Renal pelvis (tissue), 4 donors: ENCODE data around the gene KRTAP10-4. TPM values are rescaled to one million over a fixed set of nuclear protein-coding genes. Genes with fewer than 3 reads are reported as not detected.
"Not testable (repeated sequence)": the region's sequence is repeated elsewhere in the genome, so short reads cannot be mapped to it uniquely, and the experiment has no call there.

ENCODE experiments used
- DNase-seq: peaks from one replicate; pipeline ENCODE4 v3.0.0-alpha.2; 2013
- polyA plus RNA-seq, 3 donors: library from polyadenylated mRNA; unstranded; fragments of 120-200 nt; gene quantifications; one replicate each; pipeline ENCODE4 v1.2.1, GENCODE V29; 2013; ENCODE audit not compliant: insufficient read length in 3 of 3

KRTAP10-4 gene
- polyA plus RNA-seq, 3 donors, result not detected

- DNase-seq, result no peak
Measured at GRCh38 chr21:44533891-44534627, 39.5 kb upstream of the KRTAP10-4 start.

- DNase-seq, result no peak
Measured at GRCh38 chr21:44534688-44535087, 38.8 kb upstream of the KRTAP10-4 start.

GRCh38 chr21:44535963-44536362 is 37.6 kb upstream of the KRTAP10-4 start:
- no peak for DNase-seq

GRCh38 chr21:44537930-44538911 is 35.3 kb upstream of the KRTAP10-4 start:
- DNase-seq, result no peak

- DNase-seq, result no peak
Measured at GRCh38 chr21:44539046-44539445, 34.5 kb upstream of the KRTAP10-4 start.

GRCh38 chr21:44539991-44540666 is 33.4 kb upstream of the KRTAP10-4 start, which contains the start of gene KRTAP10-1:
Gene KRTAP10-1 (minus strand): TSS chr21:44540195. CDS start chr21:44540150, 45 bp downstream.
- no peak for DNase-seq

- no peak for DNase-seq
Measured at GRCh38 chr21:44540741-44541288, 32.7 kb upstream of the KRTAP10-4 start.

- no peak for DNase-seq
Measured at GRCh38 chr21:44542716-44543115, 30.8 kb upstream of the KRTAP10-4 start.

- no peak for DNase-seq
Measured at GRCh38 chr21:44544566-44544965, 29.0 kb upstream of the KRTAP10-4 start.

GRCh38 chr21:44547656-44548331 is 25.7 kb upstream of the KRTAP10-4 start:
- DNase-seq, result no peak

GRCh38 chr21:44548381-44548780 is 25.1 kb upstream of the KRTAP10-4 start:
- DNase-seq, result no peak

- no peak for DNase-seq
Measured at GRCh38 chr21:44548922-44549321, 24.6 kb upstream of the KRTAP10-4 start.

- DNase-seq, result no peak
Measured at GRCh38 chr21:44549525-44550211, 23.9 kb upstream of the KRTAP10-4 start.

GRCh38 chr21:44550285-44550684 is 23.2 kb upstream of the KRTAP10-4 start:
- DNase-seq, result not testable (repeated sequence)

- no peak for DNase-seq
Measured at GRCh38 chr21:44550807-44551206, 22.7 kb upstream of the KRTAP10-4 start.

- no peak for DNase-seq
Measured at GRCh38 chr21:44551340-44551961, 22.1 kb upstream of the KRTAP10-4 start, which contains the start of gene KRTAP10-2. Gene KRTAP10-2 (minus strand): TSS chr21:44551505. CDS start chr21:44551458, 47 bp downstream.

GRCh38 chr21:44552136-44552535 is 21.4 kb upstream of the KRTAP10-4 start:
- DNase-seq, result no peak

- DNase-seq, result no peak
Measured at GRCh38 chr21:44552681-44553080, 20.8 kb upstream of the KRTAP10-4 start.

- no peak for DNase-seq
Measured at GRCh38 chr21:44555200-44555875, 18.2 kb upstream of the KRTAP10-4 start.
